Naive thymus-derived CD4-positive, alpha-beta T cell (primary cell): ENCODE results near the gene PALLD. TPM values are rescaled to one million over a fixed set of nuclear protein-coding genes. Genes with fewer than 3 reads are reported as not detected.

Source experiments
- ATAC-seq: fragments of 150-1000 bp; cut with Tn5 transposase; 2 replicates; pipeline ENCODE4 v1.10.0; 2021; ENCODE audit warnings: mild to moderate bottlenecking, moderate library complexity
- CTCF ChIA-PET: fragments of 350-600 bp; sonication (Branson Sonifier 250); formaldehyde crosslinking; loops from one replicate; lab custom pipeline; 2021; ENCODE audit warnings: antibody characterized with exemption; lab: Charles Lee
- POLR2A ChIA-PET: fragments of 350-600 bp; sonication (Branson Sonifier 250); formaldehyde crosslinking; loops from one replicate; lab custom pipeline; 2021; ENCODE audit warnings: antibody characterized with exemption, inconsistent platforms; lab: Charles Lee
- DNase-seq, 9 donors: peaks; one replicate each; pipeline versions ENCODE4 v3.0.0 to v3.0.0-alpha.2; 2020 to 2022; ENCODE audit warnings: mixed read lengths in 1 of 9
- H3K27ac ChIP-seq: one replicate; pipeline ENCODE4 v1.7.0; 2013; ENCODE audit warnings: mild to moderate bottlenecking, low read depth, low read length, moderate library complexity
- H3K27me3 ChIP-seq, 2 donors: one replicate each; pipeline ENCODE4 v1.7.0; 2013; ENCODE audit warnings: low read length in 2 of 2, mild to moderate bottlenecking in 2 of 2, moderate library complexity in 2 of 2; ENCODE audit not compliant: control insufficient read depth in 2 of 2, insufficient read depth in 2 of 2
- H3K36me3 ChIP-seq, 3 experiments: 1 replicate in 2 of 3; 2 replicates in 1 of 3; pipeline ENCODE4 v1.7.0; 2013; ENCODE audit warnings: low read length in 3 of 3, mild to moderate bottlenecking in 3 of 3, moderate library complexity in 1 of 3; ENCODE audit not compliant: insufficient read depth in 3 of 3, control insufficient read depth in 2 of 3
- H3K4me1 ChIP-seq, 2 donors: one replicate each; pipeline ENCODE4 v1.7.0; 2013; ENCODE audit warnings: low read length in 2 of 2, mild to moderate bottlenecking in 2 of 2, moderate library complexity in 1 of 2; ENCODE audit not compliant: control insufficient read depth in 2 of 2, insufficient read depth in 2 of 2
- H3K4me3 ChIP-seq: 2 replicates; pipeline ENCODE4 v1.7.0; 2013; ENCODE audit warnings: mild to moderate bottlenecking, low read length
- H3K9me3 ChIP-seq, 3 experiments: 1 replicate in 2 of 3; 2 replicates in 1 of 3; pipeline ENCODE4 v1.7.0; 2013; ENCODE audit warnings: low read length in 3 of 3; ENCODE audit not compliant: control insufficient read depth in 2 of 3
- H3K27ac Mint-ChIP-seq, 9 donors: one replicate each; pipeline ENCODE4 v1.8.0; 2020 to 2022; ENCODE audit warnings: mixed read lengths in 9 of 9, mild to moderate bottlenecking in 8 of 9, moderate library complexity in 5 of 9, inconsistent platforms in 2 of 9
- H3K27me3 Mint-ChIP-seq, 5 donors: one replicate each; pipeline ENCODE4 v1.8.0; 2021 to 2022; ENCODE audit warnings: mixed read lengths in 5 of 5, mild to moderate bottlenecking in 1 of 5
- H3K36me3 Mint-ChIP-seq, 5 donors: one replicate each; pipeline ENCODE4 v1.8.0; 2020 to 2022; ENCODE audit warnings: mixed read lengths in 5 of 5, mild to moderate bottlenecking in 3 of 5, inconsistent platforms in 1 of 5
- H3K4me1 Mint-ChIP-seq, 7 donors: one replicate each; pipeline ENCODE4 v1.8.0; 2020 to 2022; ENCODE audit warnings: mixed read lengths in 7 of 7, mild to moderate bottlenecking in 3 of 7, inconsistent platforms in 1 of 7
- H3K4me3 Mint-ChIP-seq, 10 donors: one replicate each; pipeline ENCODE4 v1.8.0; 2020 to 2022; ENCODE audit warnings: mild to moderate bottlenecking in 10 of 10, mixed read lengths in 10 of 10, moderate library complexity in 6 of 10, inconsistent platforms in 2 of 10
- H3K9me3 Mint-ChIP-seq, 11 donors: one replicate each; pipeline ENCODE4 v1.8.0; 2020 to 2022; ENCODE audit warnings: mixed read lengths in 11 of 11, mild to moderate bottlenecking in 4 of 11, inconsistent platforms in 1 of 11, moderate library complexity in 1 of 11
- intact Hi-C, 2 donors: fragments of 100-400 bp; cut with micrococcal nuclease; formaldehyde crosslinking; loops; one replicate each; pipeline ENCODE4 v1.15.1; 2023
- polyA plus RNA-seq, 2 donors: library from polyadenylated mRNA; unstranded; fragments of 300-500 nt; fragmentation: Illumina TruSeq; gene quantifications; one replicate each; pipeline ENCODE4 v1.2.3, GENCODE V29; 2021
- total RNA-seq, 6 experiments: library from RNA in 5 of 6; stranded (reverse) in 5 of 6; gene quantifications; 1 replicate in 5 of 6; 2 replicates in 1 of 6; pipeline ENCODE4 v1.2.3 and lab custom pipeline; 2021 to 2026

PALLD gene
- total and polyA plus RNA-seq, 7 experiments from 2014 or later: 0.51 to 11.9 (median 0.76) TPM

DNA sequence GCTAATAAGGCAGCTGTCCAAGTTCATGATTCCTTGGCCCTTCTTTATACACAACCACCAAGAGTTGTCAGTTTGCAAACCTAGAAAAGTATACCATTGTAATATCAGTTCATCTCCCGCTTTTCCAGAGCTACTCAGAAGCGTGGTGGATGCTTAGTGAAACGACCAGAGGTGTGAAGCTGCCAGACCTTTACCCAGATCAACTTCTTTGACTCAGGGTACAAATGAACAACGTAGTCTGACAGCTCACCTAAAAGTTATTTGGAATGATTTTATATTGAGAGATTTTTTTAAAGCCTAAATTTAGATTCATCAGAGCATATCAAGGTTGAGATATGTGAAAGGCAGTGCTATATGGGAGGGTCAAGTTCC is 343.5 kb downstream of the PALLD start:
- Histone ChIP-seq H3K4me1 (no peaks in the 10 kb centered on the region), H3K36me3 (no peaks in the 10 kb centered on the region), H3K4me3 (no peak overlapping the region), H3K9me3 (no peaks in the 10 kb centered on the region), H3K27me3 (no peaks in the 10 kb centered on the region), H3K27ac (no peak overlapping the region)
- peaks cover 3 to 55% (median 47%) of the 10 kb centered on the region in 5 donors for H3K27me3 Mint-ChIP-seq
- H3K4me3 Mint-ChIP-seq: no peak overlapping the region
- intact Hi-C loops: no loop called here
- POLR2A ChIA-PET: no interaction called here
- H3K4me1 Mint-ChIP-seq: peaks cover 0 to 47% (median 0%) of the 10 kb centered on the region in 7 donors
- H3K27ac Mint-ChIP-seq: no peak overlapping the region
- H3K36me3 Mint-ChIP-seq: no peaks in the 10 kb centered on the region
- H3K9me3 Mint-ChIP-seq: peaks cover 0 to 3% (median 0%) of the 10 kb centered on the region in 11 donors
- ATAC-seq (no peak), DNase-seq (no peak)
- CTCF ChIA-PET: no interaction called here

DNA sequence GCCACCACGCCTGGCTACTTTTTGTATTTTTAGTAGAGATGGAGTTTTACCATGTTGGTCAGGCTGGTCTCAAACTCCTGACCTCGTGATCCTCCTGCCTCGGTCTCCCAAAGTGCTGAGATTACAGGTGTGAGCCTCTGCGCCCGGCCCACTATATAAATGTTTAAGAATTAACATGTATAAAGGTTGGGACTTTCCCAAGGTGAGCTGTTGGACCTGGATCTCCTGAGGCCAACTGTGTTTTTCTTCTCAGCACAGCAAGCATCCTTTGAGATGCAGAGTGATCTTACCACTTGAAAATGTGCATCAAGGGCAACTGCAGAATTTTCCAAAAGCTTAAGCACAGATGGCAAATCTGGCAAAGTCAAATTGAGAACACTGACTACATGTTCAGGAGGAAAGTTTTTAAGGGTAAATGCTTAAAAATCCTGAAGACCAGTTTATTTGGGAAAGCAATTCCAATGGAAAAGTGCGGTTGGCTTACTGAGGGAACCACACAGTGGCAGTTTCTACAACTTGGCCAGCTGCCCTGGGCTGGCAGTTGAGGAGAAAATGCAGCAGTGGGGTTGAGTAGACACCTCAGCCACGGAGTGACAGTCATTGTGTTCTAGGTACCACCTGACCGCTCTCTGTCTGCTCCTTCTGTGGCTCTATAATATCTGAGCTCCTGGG is 344.3 kb downstream of the PALLD start:
- Mint-ChIP-seq H3K4me1 (peaks cover 0 to 41% (median 0%) of the 10 kb centered on the region in 7 donors), H3K9me3 (peaks cover 0 to 3% (median 0%) of the 10 kb centered on the region in 11 donors), H3K4me3 (peak overlapping the region in 1 of 10 donors; percentile 43), H3K27ac (no peak overlapping the region), H3K36me3 (no peaks in the 10 kb centered on the region), H3K27me3 (peaks cover 2 to 48% (median 41%) of the 10 kb centered on the region in 5 donors)
- POLR2A ChIA-PET: no interaction called here
- no peak for DNase-seq
- H3K4me3 ChIP-seq: no peak overlapping the region
- H3K27ac ChIP-seq: no peak overlapping the region
- H3K36me3 ChIP-seq: no peaks in the 10 kb centered on the region
- intact Hi-C loops: no loop called here
- CTCF ChIA-PET: no interaction called here
- no peaks in the 10 kb centered on the region for H3K4me1 ChIP-seq
- ATAC-seq: no peak
- H3K9me3 ChIP-seq: no peaks in the 10 kb centered on the region
- H3K27me3 ChIP-seq: no peaks in the 10 kb centered on the region

- no peaks in the 10 kb centered on the region for H3K9me3 ChIP-seq
- ChIA-PET POLR2A (no interaction called here), CTCF (no interaction called here)
- no peak overlapping the region for H3K4me3 ChIP-seq
- no peaks in the 10 kb centered on the region for H3K36me3 ChIP-seq
- H3K36me3 Mint-ChIP-seq: no peaks in the 10 kb centered on the region
- H3K27ac ChIP-seq: no peak overlapping the region
- H3K27me3 Mint-ChIP-seq: peaks cover 2 to 43% (median 40%) of the 10 kb centered on the region in 5 donors
- no peaks in the 10 kb centered on the region for H3K4me1 ChIP-seq
- ATAC-seq: no peak
- H3K9me3 Mint-ChIP-seq: peaks cover 0 to 3% (median 0%) of the 10 kb centered on the region in 11 donors
- H3K27ac Mint-ChIP-seq: no peak overlapping the region
- no peaks in the 10 kb centered on the region for H3K27me3 ChIP-seq
- peaks cover 0 to 40% (median 0%) of the 10 kb centered on the region in 7 donors for H3K4me1 Mint-ChIP-seq
- H3K4me3 Mint-ChIP-seq: peak overlapping the region in 1 of 10 donors; percentile 43
- DNase-seq: no peak
- intact Hi-C loops: no loop called here
These were observed 344.8 kb downstream of the PALLD start for GRCh38 chr4:168841672-168842019.

DNA sequence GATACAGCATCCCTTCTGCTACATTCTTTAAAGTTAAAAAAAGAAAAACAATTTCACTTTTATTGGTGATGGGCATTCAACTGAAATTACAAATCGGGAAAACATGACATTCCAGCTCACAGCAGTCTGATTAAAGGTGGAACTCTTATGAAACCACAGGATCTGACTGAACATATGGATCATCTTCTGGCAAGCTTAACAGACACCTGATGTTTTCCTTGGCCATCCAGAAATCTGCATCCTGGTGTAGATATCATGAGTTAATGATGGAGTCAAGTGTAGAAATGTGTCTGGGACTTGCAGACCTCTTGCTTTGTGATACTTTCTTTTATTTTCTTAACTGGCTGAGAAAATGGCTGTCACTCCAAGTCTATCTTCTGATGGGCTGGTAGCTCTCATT is 345.3 kb downstream of the PALLD start:
- H3K27me3 Mint-ChIP-seq: peaks cover 2 to 37% (median 35%) of the 10 kb centered on the region in 5 donors
- POLR2A ChIA-PET: no interaction called here

DNA sequence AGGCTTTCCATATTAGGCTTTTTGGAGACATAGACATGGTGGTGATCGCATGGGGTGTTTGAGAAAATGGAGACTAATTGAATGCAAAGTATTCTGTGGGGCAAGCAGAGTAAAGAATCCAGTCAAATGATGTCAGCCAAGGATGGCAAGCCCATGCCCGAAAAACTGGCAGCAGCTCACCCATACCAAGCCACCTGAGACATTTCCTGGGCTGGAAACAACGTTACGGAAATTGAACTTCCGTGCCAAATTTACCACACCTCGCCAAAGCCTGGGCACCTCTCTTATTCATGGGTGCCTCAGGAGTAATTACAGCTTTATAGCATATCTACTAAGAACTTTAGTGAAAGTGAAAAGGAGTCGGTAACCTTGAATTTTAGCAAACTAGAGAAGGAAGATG is 346.8 kb downstream of the PALLD start:
- no peak overlapping the region for H3K4me3 Mint-ChIP-seq
- Histone ChIP-seq H3K36me3 (no peaks in the 10 kb centered on the region), H3K4me3 (no peak overlapping the region), H3K9me3 (no peaks in the 10 kb centered on the region), H3K27ac (no peak overlapping the region), H3K27me3 (no peaks in the 10 kb centered on the region), H3K4me1 (no peaks in the 10 kb centered on the region)
- no peaks in the 10 kb centered on the region for H3K36me3 Mint-ChIP-seq
- no peak for DNase-seq
- no peak for ATAC-seq
- CTCF ChIA-PET: no interaction called here
- no peaks in the 10 kb centered on the region for H3K9me3 Mint-ChIP-seq
- H3K27ac Mint-ChIP-seq: no peak overlapping the region
- intact Hi-C loops: no loop called here
- H3K27me3 Mint-ChIP-seq: peaks cover 0 to 26% (median 23%) of the 10 kb centered on the region in 5 donors
- peaks cover 0 to 33% (median 0%) of the 10 kb centered on the region in 7 donors for H3K4me1 Mint-ChIP-seq
- POLR2A ChIA-PET: no interaction called here

More for the DNA sequence above, 345.3 kb downstream of the PALLD start:
- Histone ChIP-seq H3K9me3 (no peaks in the 10 kb centered on the region), H3K27me3 (no peaks in the 10 kb centered on the region), H3K36me3 (no peaks in the 10 kb centered on the region), H3K4me3 (no peak overlapping the region), H3K4me1 (no peaks in the 10 kb centered on the region), H3K27ac (no peak overlapping the region)
- no peak for ATAC-seq
- intact Hi-C loops: no loop called here
- no peaks in the 10 kb centered on the region for H3K36me3 Mint-ChIP-seq
- peaks cover 0 to 3% (median 0%) of the 10 kb centered on the region in 11 donors for H3K9me3 Mint-ChIP-seq
- DNase-seq: no peak
- peak overlapping the region in 1 of 9 donors; percentile 28 for H3K27ac Mint-ChIP-seq
- H3K4me1 Mint-ChIP-seq: peaks cover 0 to 38% (median 0%) of the 10 kb centered on the region in 7 donors
- no peak overlapping the region for H3K4me3 Mint-ChIP-seq
- CTCF ChIA-PET: no interaction called here

GRCh38 chr4:168844353-168845049 is 347.6 kb downstream of the PALLD start:
- ATAC-seq (no peak), DNase-seq (no peak)
- no peak overlapping the region for H3K4me3 Mint-ChIP-seq
- peaks cover 0 to 36% (median 7%) of the 10 kb centered on the region in 7 donors for H3K4me1 Mint-ChIP-seq
- Histone ChIP-seq H3K9me3 (no peaks in the 10 kb centered on the region), H3K4me3 (no peak overlapping the region), H3K27ac (no peak overlapping the region), H3K4me1 (no peaks in the 10 kb centered on the region), H3K27me3 (no peaks in the 10 kb centered on the region), H3K36me3 (no peaks in the 10 kb centered on the region)
- H3K36me3 Mint-ChIP-seq: no peaks in the 10 kb centered on the region
- intact Hi-C loops: no loop called here
- H3K27me3 Mint-ChIP-seq: peaks cover 0 to 26% (median 23%) of the 10 kb centered on the region in 5 donors
- H3K27ac Mint-ChIP-seq: no peak overlapping the region
- no peaks in the 10 kb centered on the region for H3K9me3 Mint-ChIP-seq
- CTCF ChIA-PET: no interaction called here
- POLR2A ChIA-PET: no interaction called here
